WTC11 (cell line): ENCODE measurements around the gene RPS18. TPM values are rescaled to one million over a fixed set of nuclear protein-coding genes. Genes with fewer than 3 reads are reported as not detected.

ENCODE experiments used
- ATAC-seq: fragments of 200-7000 bp; cut with Tn5 transposase; 2 replicates; pipeline ENCODE4 v1.10.0; 2021; ENCODE audit warnings: mild to moderate bottlenecking, moderate library complexity
- CTCF ChIA-PET: fragments of 300-600 bp; sonication (Branson Sonifier 250); formaldehyde crosslinking; loops from one replicate; lab custom pipeline; 2021; ENCODE audit warnings: antibody characterized with exemption; lab: Charles Lee
- POLR2A ChIA-PET: fragments of 350-600 bp; sonication (Branson Sonifier 250); formaldehyde crosslinking; loops from one replicate; lab custom pipeline; 2021; ENCODE audit warnings: antibody characterized with exemption; lab: Charles Lee
- DNase-seq: peaks from one replicate; pipeline ENCODE4 v3.0.0; 2021; ENCODE audit warnings: low spot score
- H3K27ac Mint-ChIP-seq: 2 replicates; pipeline ENCODE4 v1.8.0; 2021; ENCODE audit warnings: mixed read lengths
- H3K27me3 Mint-ChIP-seq: 2 replicates; pipeline ENCODE4 v1.8.0; 2021; ENCODE audit warnings: low read depth, mild to moderate bottlenecking, moderate library complexity, mixed read lengths
- H3K36me3 Mint-ChIP-seq: 2 replicates; pipeline ENCODE4 v1.8.0; 2021; ENCODE audit warnings: mixed read lengths
- H3K4me1 Mint-ChIP-seq: 2 replicates; pipeline ENCODE4 v1.8.0; 2022; ENCODE audit warnings: mixed read lengths
- H3K4me3 Mint-ChIP-seq: 2 replicates; pipeline ENCODE4 v1.8.0; 2021; ENCODE audit warnings: mild to moderate bottlenecking, moderate library complexity, mixed read lengths
- H3K9me3 Mint-ChIP-seq: 2 replicates; pipeline ENCODE4 v1.8.0; 2021; ENCODE audit warnings: mixed read lengths
- ATF1 ChIP-seq: sonication (generic); formaldehyde crosslinking; IDR thresholded peaks from 2 replicates; pipeline ENCODE4 v1.8.1; 2023; ENCODE audit warnings: mild to moderate bottlenecking, moderate library complexity, missing genetic modification reagents
- CTCF ChIP-seq: fragments of 200-600 bp; IDR thresholded peaks from 2 replicates; pipeline ENCODE4 v1.8.0; 2022; ENCODE audit warnings: antibody characterized with exemption
- ELF4 ChIP-seq: sonication (generic); formaldehyde crosslinking; IDR thresholded peaks from 2 replicates; pipeline ENCODE4 v1.8.1; 2022; ENCODE audit warnings: low read depth, mild to moderate bottlenecking, moderate library complexity, missing genetic modification reagents
- ETV6 ChIP-seq: sonication (generic); formaldehyde crosslinking; IDR thresholded peaks from 2 replicates; pipeline ENCODE4 v1.8.1; 2022; ENCODE audit warnings: mild to moderate bottlenecking, missing genetic modification reagents
- FOXP4 ChIP-seq: sonication (generic); formaldehyde crosslinking; IDR thresholded peaks from 2 replicates; pipeline ENCODE4 v1.8.0; 2022; ENCODE audit warnings: mild to moderate bottlenecking, missing genetic modification reagents
- HMGXB4 ChIP-seq: sonication (generic); formaldehyde crosslinking; IDR thresholded peaks from 2 replicates; pipeline ENCODE4 v1.8.1; 2023; ENCODE audit warnings: mild to moderate bottlenecking, moderate library complexity, missing genetic modification reagents
- JUN ChIP-seq: sonication (generic); formaldehyde crosslinking; IDR thresholded peaks from 2 replicates; pipeline ENCODE4 v1.8.0; 2023; ENCODE audit warnings: mild to moderate bottlenecking, missing genetic modification reagents
- NFATC4 ChIP-seq: fragments of 250-450 bp; sonication (Bioruptor Pico); IDR thresholded peaks from 2 replicates; pipeline ENCODE4 v1.9.0; 2021; ENCODE audit warnings: mild to moderate bottlenecking
- NR2C2 ChIP-seq: sonication (generic); formaldehyde crosslinking; IDR thresholded peaks from 2 replicates; pipeline ENCODE4 v1.8.0; 2022; ENCODE audit warnings: mild to moderate bottlenecking, missing genetic modification reagents
- OVOL2 ChIP-seq: fragments of 250-450 bp; sonication (Bioruptor Pico); IDR thresholded peaks from 2 replicates; pipeline ENCODE4 v1.9.0; 2021; ENCODE audit warnings: mild to moderate bottlenecking, borderline replicate concordance
- RELA ChIP-seq: sonication (generic); formaldehyde crosslinking; IDR thresholded peaks from 2 replicates; pipeline ENCODE4 v1.8.1; 2022; ENCODE audit warnings: missing genetic modification reagents, mild to moderate bottlenecking, borderline replicate concordance
- TEAD1 ChIP-seq: sonication (generic); formaldehyde crosslinking; IDR thresholded peaks from 2 replicates; pipeline ENCODE4 v1.8.0; 2022; ENCODE audit warnings: mild to moderate bottlenecking, missing genetic modification reagents
- ZBTB43 ChIP-seq: sonication (generic); formaldehyde crosslinking; IDR thresholded peaks from 2 replicates; pipeline ENCODE4 v1.8.1; 2023; ENCODE audit warnings: mild to moderate bottlenecking, missing genetic modification reagents
- ZNF138 ChIP-seq: sonication (generic); formaldehyde crosslinking; conservative IDR thresholded peaks from 2 replicates; pipeline ENCODE4 v1.8.1; 2022; ENCODE audit warnings: mild to moderate bottlenecking, moderate library complexity, missing genetic modification reagents
- ZNF317 ChIP-seq: sonication (generic); formaldehyde crosslinking; IDR thresholded peaks from 2 replicates; pipeline ENCODE4 v1.8.1; 2023; ENCODE audit warnings: low read depth, mild to moderate bottlenecking, moderate library complexity, missing genetic modification reagents, borderline replicate concordance
- ZNF425 ChIP-seq: fragments of 250-450 bp; sonication (Bioruptor Pico); conservative IDR thresholded peaks from 2 replicates; pipeline ENCODE4 v1.9.0; 2021; ENCODE audit warnings: mild to moderate bottlenecking
- ZNF671 ChIP-seq: fragments of 250-450 bp; sonication (Bioruptor Pico); IDR thresholded peaks from 2 replicates; pipeline ENCODE4 v1.8.0; 2021; ENCODE audit warnings: mild to moderate bottlenecking
- total RNA-seq: library from RNA; stranded (reverse); gene quantifications from 3 replicates; pipeline ENCODE4 v1.2.3, GENCODE V29; 2021

Gene RPS18
- total RNA-seq, 1 experiment from 2014 or later = 2,857 TPM

- TF ChIP-seq FOXP4 (CRISPR knock-in tag) = no peak
- no peak for TF ChIP-seq NR2C2 (CRISPR knock-in tag)
- TF ChIP-seq OVOL2 (CRISPR knock-in tag) = no peak
- TF ChIP-seq ETV6 (CRISPR knock-in tag) = no peak
- TF ChIP-seq ZNF425 (CRISPR knock-in tag) = no peak
- TF ChIP-seq ZBTB43 (CRISPR knock-in tag) = no peak
- TF ChIP-seq TEAD1 (CRISPR knock-in tag) = no peak
- TF ChIP-seq JUN (CRISPR knock-in tag) = no peak
- no peak for TF ChIP-seq HMGXB4 (CRISPR knock-in tag)
- TF ChIP-seq ZNF317 (CRISPR knock-in tag) = no peak
- TF ChIP-seq RELA (CRISPR knock-in tag) = no peak
- TF ChIP-seq ZNF138 (CRISPR knock-in tag) = no peak
- no peak for TF ChIP-seq ATF1
- no peak for TF ChIP-seq ELF4 (CRISPR knock-in tag)
- TF ChIP-seq NFATC4 (CRISPR knock-in tag) = no peak
- TF ChIP-seq ZNF671 (CRISPR knock-in tag) = no peak
Measured at GRCh38 chr6:33295621-33296369, 23.9 kb downstream of the RPS18 start (continued).

GRCh38 chr6:33296797-33297405, 25.0 kb downstream of the RPS18 start:
- TF ChIP-seq CTCF (no peak), ZNF317 (CRISPR knock-in tag) (no peak)
- H3K4me1 Mint-ChIP-seq = peaks cover 17% of the 10 kb centered on the region
- H3K27ac Mint-ChIP-seq = no peak overlapping the region
- no peaks in the 10 kb centered on the region for H3K9me3 Mint-ChIP-seq
- ChIA-PET POLR2A (interaction anchor here (0.8 to 1.6 kb wide), 6 partner anchors 8 to 325 kb away, joined by 3 to 10 read pairs (median 4); partner anchors contain the start of genes B3GALT4, PFDN6, RPS18 and TAPBP), CTCF (interaction anchor here (0.8 to 2.4 kb wide), 7 partner anchors 14 to 171 kb away, joined by 3 to 31 read pairs (median 4); partner anchors contain the start of genes B3GALT4 and ZBTB22)
- H3K36me3 Mint-ChIP-seq = peaks cover 20% of the 10 kb centered on the region
- H3K27me3 Mint-ChIP-seq = no peaks in the 10 kb centered on the region
- H3K4me3 Mint-ChIP-seq = peak overlapping the region; percentile 99
- ATAC-seq (no peak), DNase-seq (no peak)
